ENCODE measurements around the gene GPR84. TPM values are rescaled to one million over a fixed set of nuclear protein-coding genes. Genes with fewer than 3 reads are reported as not detected.
A peak's percentile ranks its signal among the peaks of the same experiment; 100 is the strongest.

The GPR84 gene
- total RNA-seq, 4 donors from 2014 or later = 0.21 to 0.27 TPM; not detected in 2

DNA sequence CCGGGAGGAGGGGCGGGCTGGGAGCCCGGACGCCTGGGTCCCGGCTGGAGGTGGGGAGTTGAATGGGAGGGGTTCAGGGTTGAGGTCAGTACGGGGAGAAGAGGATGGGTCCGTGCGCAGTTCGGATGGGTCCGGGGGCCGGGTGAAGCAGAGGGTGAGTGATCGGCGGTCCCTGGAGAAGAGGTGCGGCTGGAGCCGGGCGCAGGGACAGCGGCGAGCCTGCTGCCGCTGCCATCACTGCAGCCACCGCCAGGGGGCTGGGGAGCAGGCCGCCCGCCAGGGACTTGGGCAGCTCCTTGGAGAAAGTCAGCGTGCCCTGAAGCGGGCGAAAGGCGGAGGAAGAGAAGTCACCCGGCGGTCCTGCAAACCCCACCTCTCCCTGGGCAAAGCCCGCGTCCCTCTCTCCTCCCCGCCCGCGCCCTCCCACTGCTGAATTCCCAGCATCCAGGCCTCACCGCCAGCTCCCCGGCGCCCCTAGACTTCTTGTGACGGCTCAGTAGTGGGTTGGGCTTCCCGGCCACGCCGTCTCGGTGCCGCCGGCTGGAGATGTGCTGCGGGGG, 6.0 kb upstream of the GPR84 start:
- intact Hi-C loops (cut with DNase I; ENCODE audit: low total_unique reads) = loop anchor here (10.0 kb wide), 1 partner anchor 155 kb away; no protein-coding TSS in a partner anchor
- Histone ChIP-seq H3K27ac (peak overlapping the region; percentile 65 to 70), H3K9me3 (no peaks in the 10 kb centered on the region), H3K27me3 (no peaks in the 10 kb centered on the region), H3K36me3 (no peaks in the 10 kb centered on the region), H3K4me3 (peak overlapping the region; percentile 31 to 37), H3K4me1 (no peaks in the 10 kb centered on the region)
- peak in 1 of 2 donors; percentile 26 for TF ChIP-seq POLR2A (IDR thresholded peaks at IDR 0.05)
- TF ChIP-seq, protein P1, sequence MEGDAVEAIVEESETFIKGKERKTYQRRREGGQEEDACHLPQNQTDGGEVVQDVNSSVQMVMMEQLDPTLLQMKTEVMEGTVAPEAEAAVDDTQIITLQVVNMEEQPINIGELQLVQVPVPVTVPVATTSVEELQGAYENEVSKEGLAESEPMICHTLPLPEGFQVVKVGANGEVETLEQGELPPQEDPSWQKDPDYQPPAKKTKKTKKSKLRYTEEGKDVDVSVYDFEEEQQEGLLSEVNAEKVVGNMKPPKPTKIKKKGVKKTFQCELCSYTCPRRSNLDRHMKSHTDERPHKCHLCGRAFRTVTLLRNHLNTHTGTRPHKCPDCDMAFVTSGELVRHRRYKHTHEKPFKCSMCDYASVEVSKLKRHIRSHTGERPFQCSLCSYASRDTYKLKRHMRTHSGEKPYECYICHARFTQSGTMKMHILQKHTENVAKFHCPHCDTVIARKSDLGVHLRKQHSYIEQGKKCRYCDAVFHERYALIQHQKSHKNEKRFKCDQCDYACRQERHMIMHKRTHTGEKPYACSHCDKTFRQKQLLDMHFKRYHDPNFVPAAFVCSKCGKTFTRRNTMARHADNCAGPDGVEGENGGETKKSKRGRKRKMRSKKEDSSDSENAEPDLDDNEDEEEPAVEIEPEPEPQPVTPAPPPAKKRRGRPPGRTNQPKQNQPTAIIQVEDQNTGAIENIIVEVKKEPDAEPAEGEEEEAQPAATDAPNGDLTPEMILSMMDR (IDR thresholded peaks at IDR 0.05) = peak; percentile 88 to 98 (median 96)
- DNase-seq = peak; percentile 80 to 86

DNA sequence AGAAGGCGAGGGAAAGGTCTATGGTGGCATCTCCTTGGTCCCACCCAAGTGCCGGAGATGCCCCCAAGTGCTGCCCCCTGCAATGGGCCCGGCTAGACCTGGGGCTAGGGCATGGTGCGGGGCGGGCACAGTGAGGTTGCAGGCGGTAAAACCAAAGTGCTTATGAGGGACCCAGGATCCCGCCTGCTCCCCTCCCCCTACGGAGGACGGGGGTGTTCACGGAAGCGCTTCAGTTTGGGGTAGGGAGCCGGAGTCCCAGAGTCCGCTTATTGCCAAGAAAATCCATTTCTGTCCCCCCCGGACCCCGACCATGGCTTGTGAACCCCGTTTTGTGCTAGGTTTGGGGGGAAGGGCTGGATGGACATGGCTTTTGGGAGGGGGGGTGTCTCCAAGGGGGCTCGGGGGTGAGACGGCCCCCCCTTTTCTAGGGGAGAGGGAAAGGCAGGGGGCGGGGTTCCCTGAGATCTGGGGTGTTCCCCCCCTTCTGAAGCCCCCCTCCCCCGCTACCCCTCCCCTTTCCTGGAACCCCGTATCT, 5.4 kb upstream of the GPR84 start:
- peak; percentile 47 to 57 for DNase-seq
- Histone ChIP-seq H3K27me3 (no peaks in the 10 kb centered on the region), H3K27ac (peak overlapping the region; percentile 65 to 70), H3K36me3 (no peaks in the 10 kb centered on the region), H3K4me1 (no peaks in the 10 kb centered on the region), H3K4me3 (peak overlapping the region; percentile 31 to 37), H3K9me3 (no peaks in the 10 kb centered on the region)
- intact Hi-C loops (cut with DNase I; ENCODE audit: low total_unique reads) = loop anchor here (10.0 kb wide), 2 partner anchors 75 to 155 kb away; no protein-coding TSS in a partner anchor
- TF ChIP-seq POLR2A (IDR thresholded peaks at IDR 0.05) = no peak
- TF ChIP-seq, protein P1 (IDR thresholded peaks at IDR 0.05) = no peak

DNA sequence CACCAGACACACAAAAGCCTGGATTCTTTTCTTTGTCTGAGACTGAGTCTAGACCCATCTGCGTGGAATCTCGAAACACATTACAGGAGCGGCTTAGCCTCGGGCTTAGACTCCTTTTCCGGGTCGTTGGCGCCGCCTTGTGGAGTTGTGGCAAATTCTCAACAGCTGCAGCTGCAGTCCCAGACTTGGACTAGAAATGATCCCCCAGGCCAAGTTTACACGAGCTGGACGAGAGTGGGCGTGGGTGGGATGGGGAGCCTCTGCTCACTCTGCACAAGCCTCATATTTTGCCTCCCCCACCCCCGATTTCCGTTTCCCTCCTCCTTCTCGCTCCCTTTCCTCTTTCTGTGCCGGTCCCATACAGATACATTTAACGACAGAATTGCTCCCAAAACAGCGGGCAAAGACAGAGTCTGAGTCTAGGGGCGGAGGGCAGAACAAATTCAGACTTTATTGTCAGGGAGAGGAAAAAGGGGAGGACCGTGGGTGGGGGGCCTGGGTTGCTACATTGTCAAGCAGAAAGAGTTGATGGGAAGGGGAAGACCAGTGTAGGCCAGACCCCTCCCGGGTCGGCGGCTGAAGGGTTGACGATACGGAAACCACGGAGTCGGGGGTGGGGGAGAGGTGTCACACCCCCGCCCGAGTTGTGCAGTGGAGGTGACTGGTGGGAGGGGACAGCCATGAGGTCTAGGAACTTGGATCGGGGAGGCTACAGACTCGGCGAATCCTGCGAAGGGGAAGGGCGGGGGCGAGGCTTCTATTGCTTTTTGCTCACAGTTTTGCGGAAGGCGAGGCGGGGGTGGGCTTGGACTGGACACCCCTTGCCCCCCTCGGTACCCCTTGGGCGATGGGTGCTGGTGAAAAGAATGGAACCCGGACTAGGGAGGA, 4.7 kb upstream of the GPR84 start:
- H3K4me3 ChIP-seq = peak overlapping the region; percentile 31 to 37
- intact Hi-C loops (cut with DNase I; ENCODE audit: low total_unique reads) = loop anchor here (10.0 kb wide), 1 partner anchor 74 kb away; no protein-coding TSS in a partner anchor

DNA sequence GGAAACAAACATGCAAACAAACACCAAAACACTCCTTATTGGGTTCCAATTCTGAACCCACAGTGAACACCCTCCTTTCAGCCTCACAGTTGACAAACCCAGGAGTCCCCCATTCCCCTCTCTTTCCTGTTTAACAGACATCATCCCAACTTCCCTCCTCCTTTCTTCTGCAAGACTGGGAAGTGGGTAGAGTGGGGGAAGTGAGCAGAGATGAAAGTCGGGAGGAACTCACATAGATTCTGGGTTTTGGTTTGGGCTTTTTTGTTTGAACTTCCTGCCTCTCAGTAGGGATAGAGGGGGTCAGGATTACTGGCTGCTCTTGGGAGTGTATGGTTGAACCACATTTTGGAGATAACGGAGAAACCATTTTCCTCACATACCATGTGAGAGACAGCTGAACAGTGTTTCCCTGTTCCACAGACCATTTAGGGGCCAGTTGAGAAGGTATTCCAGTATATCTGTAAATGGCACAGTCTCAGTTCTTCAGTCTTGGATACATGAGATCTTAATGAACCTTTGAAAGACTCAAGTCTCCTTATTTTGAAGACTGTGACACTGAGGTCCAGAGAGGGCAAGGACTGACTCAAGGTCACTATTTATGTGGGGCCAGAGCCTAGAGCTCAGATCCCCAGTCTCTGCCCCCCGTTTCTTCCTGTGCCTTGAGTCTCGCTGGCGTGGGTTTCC, 3.9 kb upstream of the GPR84 start:
- intact Hi-C loops (cut with DNase I; ENCODE audit: low total_unique reads) = loop anchor here (10.0 kb wide), 1 partner anchor 73 kb away; no protein-coding TSS in a partner anchor

More for the DNA sequence above, 4.7 kb upstream of the GPR84 start:
- no peaks in the 10 kb centered on the region for H3K9me3 ChIP-seq
- no peak for TF ChIP-seq POLR2A (IDR thresholded peaks at IDR 0.05)
- TF ChIP-seq, protein P1 (IDR thresholded peaks at IDR 0.05) = peak; percentile 84 to 92 (median 90)
- DNase-seq = peak; percentile 92 to 93
- no peaks in the 10 kb centered on the region for H3K4me1 ChIP-seq
- H3K27me3 ChIP-seq = no peaks in the 10 kb centered on the region
- no peaks in the 10 kb centered on the region for H3K36me3 ChIP-seq
- H3K27ac ChIP-seq = peak overlapping the region; percentile 65 to 70

More for the DNA sequence above, 3.9 kb upstream of the GPR84 start:
- peak overlapping the region; percentile 31 to 37 for H3K4me3 ChIP-seq
- no peaks in the 10 kb centered on the region for H3K9me3 ChIP-seq
- no peak for TF ChIP-seq POLR2A (IDR thresholded peaks at IDR 0.05)
- TF ChIP-seq, protein P1 (IDR thresholded peaks at IDR 0.05) = no peak
- H3K4me1 ChIP-seq = no peaks in the 10 kb centered on the region
- no peaks in the 10 kb centered on the region for H3K27me3 ChIP-seq
- H3K27ac ChIP-seq = peak overlapping the region; percentile 65 to 70
- no peaks in the 10 kb centered on the region for H3K36me3 ChIP-seq
- no peak for DNase-seq
